ENCODE results near the gene GNAO1.

Gene GNAO1

DNA sequence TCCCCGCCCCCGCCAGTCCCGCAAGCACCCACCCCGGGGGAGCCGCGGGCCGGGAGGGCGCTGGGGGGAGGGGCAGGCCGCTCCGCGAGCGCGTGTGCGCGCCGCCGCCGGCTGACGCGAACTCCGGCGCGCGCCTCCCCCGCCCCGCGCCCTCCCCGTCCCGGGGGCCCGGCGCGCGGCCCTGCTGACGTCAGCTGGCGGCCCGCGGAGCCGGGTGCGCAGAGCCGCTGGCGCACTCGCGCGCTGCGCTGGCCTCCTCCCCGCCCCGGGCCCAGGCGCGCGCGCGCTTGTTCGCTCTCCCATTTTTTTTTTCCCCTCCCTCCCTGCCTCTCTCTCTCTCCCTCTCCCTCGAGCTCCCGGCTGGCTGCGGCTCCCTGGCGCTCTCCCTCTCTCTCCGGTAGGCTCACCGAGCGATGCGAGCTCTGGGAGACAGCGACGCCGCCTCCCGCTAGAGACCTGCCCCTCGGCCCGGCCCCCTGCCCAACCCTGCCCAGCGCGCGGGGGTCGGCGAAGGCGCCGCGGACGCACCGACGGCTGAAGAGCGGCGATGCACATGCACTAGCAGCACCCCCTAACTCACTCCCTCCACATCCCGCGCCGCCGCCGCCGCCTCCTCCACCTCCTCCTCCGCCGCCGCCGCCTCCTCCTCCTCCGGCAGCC lies at the start of gene GNAO1:
Gene GNAO1 (plus strand): TSS at position 334 of the 660 bp plus-strand sequence. CDS start 747 bp downstream, outside the sequence.
- DNase-seq (ENCODE audit: low read depth), result no peak

DNA sequence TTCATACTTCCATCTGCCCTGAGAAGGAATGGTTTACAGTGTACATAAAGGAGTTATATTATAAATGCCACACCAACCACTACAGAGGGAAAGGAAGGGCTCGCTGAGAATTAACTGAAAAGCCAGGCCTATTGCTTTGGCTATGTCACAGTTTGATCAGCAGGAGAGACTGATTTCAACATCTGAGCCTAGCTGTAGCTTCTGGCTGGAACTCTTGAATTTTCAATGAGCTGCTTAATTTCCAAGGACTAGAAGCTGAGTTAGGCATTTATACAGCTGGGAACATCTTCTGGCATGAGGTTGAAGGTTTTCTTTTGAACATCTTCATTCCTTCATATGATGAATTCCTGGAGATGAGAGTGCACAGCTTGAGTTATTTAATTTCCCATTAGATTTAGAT lies 47.6 kb upstream of the GNAO1 start:
- DNase-seq (ENCODE audit: low read depth), result no peak

DNA sequence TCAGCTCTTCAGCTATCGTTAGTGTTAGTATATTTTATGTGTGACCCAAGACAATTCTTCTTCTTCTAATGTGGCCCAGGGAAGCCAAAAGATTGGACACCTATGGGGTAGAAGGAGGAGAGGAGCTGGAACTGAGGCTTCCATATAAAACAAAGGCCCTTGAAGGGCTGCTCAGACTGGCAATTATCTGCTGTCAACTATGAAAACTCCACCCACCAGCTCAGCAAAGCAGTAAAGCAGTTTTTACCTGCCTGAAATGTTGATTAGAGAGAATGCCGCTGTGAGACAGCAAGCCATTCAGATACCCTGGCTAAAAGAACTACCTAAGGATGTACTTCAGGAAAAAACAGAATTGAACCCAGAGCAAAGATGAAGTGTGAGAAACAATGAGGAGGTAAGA lies 45.9 kb upstream of the GNAO1 start:
- no peak for DNase-seq (ENCODE audit: low read depth)

DNA sequence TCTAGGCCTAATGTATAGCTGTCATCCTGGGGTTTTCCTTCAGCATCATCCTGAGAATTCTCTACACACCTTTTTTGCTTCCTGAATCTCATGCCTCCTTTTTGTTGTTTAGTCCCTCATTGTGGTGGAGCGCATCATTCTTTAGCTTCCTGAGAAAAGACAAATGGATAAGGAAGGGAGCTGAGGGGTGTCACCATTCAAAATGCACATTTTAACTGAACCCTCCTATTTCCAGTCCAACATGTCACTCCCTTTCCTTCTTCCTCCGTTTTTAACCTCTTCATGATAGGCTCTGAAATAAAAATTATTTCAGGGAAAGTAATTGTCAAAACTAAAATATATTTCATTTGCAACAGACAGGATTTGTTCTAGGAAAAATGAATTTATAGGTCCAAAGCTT lies 39.7 kb upstream of the GNAO1 start:
- DNase-seq (ENCODE audit: low read depth), result no peak

DNA sequence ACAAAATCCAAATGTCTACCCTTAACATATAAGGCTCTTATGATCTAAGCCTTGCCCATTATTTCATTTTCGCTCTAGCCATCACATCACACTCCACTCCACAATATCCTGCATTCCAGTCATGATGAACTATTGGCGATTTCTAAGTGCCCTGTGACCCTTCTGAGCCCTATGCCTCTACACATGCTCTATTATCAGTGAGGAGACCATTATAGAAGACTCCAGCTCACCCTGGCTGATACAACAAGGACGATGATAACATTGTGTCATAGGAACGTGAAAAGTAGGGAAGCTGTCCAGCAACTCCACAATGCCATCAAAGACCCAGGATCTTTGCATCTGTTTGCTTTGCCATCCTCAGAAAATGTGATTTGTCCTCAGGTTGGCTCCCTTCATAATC lies 29.6 kb upstream of the GNAO1 start:
- no peak for DNase-seq (ENCODE audit: low read depth)

DNA sequence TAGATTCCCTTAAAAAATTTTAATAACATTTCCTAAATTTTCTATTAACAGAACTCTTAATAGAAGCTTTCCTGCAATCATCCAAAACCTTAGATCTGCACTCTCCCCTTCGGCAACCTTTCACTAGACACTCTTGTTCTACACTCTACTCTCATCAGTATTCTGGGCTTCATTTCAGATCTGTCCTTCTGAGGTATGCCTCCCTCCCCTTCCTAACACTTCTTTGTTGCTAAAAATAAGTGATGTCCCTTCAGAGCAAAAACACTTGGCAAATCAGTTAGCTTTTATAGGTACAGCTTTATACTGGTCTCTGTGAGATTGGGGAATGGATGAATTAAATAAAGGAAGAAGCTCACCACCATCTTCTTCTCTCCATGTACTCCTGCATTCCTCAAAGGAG lies 28.2 kb upstream of the GNAO1 start:
- DNase-seq (ENCODE audit: low read depth), result no peak

DNA sequence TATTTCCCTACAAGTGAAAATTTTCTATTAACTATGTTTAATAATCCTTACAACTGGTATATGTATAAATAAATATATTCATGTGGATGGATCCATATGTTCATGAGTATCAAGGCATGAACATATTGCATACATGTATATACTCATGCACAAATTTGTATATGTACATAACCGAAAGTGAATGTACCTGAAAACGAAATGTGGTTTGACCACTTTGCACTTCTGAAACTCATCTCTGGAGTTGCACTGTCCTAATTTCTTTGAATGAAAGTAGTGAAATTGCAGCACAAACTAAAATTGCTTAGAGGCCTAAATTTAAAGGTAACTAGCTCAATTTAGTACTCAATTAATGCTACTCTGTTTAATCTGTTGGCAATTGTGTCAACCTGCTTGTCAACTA lies 27.4 kb upstream of the GNAO1 start:
- no peak for DNase-seq (ENCODE audit: low read depth)

DNA sequence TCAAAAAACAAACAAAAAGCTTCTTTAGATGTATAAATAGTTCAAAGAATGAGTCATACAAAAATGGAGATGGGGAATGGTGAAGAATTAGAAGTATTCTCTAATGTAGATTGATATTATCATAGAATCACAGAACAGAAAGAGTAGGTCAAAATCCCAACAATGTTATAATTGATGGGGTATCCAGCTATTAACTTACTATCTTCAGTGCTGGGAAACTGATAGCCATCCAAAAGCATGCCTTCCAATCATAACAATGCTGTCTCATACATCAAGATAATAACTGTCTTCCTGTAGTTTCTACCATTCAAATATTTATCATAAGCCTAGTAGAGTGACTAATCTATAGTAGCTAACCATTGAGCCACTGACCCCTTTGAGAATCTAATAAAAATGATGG lies 26.7 kb upstream of the GNAO1 start:
- DNase-seq (ENCODE audit: low read depth), result no peak

DNA sequence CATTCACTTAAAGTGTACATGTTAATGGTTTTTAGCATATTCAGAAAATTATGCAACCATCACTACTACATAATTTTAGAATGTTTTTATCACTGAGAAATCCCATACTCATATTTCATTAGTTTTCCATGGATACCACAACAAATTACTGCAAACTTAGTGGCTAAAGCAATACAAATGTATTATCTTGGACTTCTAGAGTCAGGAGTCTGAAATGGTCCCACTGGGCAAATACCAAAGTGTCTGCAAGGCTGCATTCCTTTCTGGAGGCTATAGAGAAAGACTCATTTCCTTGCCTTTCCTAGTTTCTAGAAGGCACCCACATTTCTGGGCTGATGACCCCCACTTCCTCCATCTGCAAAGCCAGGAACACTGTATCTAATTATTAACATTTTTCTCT lies 16.9 kb upstream of the GNAO1 start:
- DNase-seq (ENCODE audit: low read depth), result no peak

DNA sequence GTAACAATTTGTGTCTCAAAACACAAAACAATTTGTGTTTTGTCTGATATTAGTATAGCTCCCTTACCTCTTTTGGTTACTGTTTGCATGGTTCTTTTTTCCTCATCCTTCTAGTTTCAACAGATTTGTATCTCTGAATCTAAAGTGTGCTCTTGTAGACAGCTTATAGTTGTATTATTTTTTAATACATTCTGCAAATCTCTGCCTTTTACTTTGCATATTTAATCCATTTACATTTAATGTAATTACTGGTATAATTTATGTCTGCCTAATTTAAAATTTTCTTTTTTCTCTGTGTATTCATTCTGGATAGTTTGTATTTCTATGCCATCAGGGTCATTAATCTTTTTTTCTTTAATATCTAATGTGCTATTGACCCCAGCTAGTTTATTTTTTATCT lies 9.9 kb upstream of the GNAO1 start:
- DNase-seq (ENCODE audit: low read depth), result no peak

DNA sequence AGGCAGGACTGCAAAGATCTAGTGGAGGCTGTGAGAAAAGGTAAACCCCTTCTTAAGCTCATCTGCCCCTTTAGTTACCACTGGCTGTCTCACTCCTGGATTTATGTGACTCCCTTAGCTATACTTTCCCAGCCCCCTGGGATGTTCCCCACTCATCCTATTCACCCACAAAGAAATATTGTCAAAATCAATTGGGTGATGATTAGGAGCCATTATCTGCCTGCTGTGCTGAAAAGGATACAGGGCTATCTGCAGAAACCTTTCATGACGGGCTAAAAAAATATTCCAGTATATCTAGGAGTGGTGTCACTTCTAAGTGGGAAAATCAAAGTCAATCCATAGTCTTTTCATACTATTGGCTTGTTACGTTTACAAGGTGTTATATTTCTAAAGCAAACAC lies 8.0 kb upstream of the GNAO1 start:
- DNase-seq (ENCODE audit: low read depth), result no peak

DNA sequence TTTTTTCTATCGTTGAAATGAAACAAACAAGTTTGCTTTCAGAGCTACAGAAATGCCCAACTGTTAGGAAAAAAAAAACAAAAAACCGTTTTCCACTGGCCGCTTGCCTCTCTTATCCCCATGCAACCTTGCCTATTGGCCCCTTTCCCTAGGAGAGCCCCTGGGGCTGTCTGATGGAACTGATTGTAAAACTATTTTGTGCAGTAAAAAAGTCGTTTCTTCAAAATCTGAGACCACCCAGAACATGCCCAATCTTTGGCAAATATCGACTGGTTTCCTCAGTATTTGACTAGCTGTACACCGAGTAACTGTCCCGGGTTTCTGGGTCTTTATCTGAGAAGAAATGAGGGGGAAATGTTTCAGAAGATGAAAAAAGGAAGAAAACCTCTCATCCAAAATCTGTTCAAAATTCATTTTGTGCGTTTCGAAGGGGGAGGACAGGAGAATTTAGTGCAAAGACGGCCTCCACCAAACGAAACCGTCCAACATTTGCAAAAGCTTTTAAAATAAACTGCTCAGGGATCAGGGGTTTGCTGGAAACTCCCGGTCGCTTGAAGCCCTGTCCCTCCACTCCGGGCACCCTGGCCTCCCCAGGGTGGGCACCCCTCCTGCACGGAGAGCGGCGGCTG lies 1.1 kb upstream of the GNAO1 start:
- no peak for DNase-seq (ENCODE audit: low read depth)

DNA sequence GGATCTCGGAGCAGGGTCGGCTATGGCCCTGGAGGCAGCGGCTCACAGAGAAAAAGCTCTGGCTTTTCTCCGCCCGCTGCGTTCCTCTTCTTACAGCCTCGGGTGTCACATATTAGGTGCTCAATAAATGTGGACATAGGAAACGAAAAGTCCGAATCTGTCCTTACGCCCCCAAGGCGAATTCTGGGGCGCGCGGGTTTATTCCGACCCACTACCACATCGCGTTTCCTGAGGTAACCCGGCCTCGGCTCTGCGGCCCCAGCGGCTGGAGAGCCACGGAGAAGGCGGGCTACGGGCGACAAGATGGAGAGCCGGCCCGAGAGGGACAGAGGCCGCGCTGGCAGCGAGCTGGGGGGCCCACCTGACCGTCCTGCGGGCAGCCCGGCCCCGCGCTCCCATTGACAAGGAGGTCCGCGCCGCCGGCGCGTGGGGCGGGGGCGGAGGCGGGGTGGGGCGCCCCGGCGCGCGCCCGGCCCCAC lies 573 bp upstream of the GNAO1 start:
- no peak for DNase-seq (ENCODE audit: low read depth)

DNA sequence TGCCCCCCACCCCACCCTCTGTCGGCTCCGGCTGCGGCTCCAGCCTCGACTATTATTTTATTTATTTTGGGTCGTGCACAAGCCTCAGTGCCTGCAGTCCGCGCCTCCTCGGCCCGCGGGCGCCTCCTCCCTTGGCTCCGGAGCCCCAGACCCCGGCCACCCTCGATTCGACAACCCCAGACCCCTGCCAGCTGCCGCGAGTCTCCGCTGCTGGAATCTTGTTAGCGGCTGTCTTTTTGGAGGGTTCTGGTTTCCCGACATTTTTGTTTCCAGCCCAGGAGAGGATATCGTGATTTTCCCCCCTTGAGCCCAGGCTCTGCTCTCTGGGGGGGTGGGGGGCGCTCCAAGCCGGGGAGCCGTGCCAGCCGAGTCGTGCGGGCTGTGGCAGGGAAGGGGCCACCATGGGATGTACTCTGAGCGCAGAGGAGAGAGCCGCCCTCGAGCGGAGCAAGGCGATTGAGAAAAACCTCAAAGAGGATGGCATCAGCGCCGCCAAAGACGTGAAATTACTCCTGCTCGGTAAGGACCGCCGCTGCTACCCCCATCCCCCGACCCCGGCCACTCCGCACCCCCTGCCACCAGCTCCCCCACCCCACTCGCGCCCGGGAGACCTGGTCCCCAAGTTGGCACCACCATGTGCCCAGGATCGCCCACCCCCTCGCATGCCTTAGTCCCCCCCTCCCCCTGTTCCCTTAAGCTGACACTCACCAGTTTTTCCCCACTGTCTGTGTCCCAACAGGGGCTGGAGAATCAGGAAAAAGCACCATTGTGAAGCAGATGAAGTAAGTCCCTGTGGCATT lies 746 bp downstream of the GNAO1 start:
- no peak for DNase-seq (ENCODE audit: low read depth)

DNA sequence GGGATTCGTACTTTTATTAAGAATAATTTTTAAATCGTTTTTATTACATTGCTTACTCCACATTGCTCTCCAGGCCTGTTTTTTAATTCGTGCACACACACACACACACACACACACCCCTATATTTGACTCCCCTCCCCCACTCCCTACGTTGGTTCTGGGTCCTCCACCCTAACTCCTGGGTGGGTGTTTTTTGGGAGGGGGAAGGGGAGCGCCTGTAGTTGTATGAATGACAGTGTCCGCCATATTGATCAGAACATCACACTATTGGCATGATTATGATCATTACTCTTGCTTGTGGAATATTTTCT lies 1.3 kb downstream of the GNAO1 start:
- no peak for DNase-seq (ENCODE audit: low read depth)

DNA sequence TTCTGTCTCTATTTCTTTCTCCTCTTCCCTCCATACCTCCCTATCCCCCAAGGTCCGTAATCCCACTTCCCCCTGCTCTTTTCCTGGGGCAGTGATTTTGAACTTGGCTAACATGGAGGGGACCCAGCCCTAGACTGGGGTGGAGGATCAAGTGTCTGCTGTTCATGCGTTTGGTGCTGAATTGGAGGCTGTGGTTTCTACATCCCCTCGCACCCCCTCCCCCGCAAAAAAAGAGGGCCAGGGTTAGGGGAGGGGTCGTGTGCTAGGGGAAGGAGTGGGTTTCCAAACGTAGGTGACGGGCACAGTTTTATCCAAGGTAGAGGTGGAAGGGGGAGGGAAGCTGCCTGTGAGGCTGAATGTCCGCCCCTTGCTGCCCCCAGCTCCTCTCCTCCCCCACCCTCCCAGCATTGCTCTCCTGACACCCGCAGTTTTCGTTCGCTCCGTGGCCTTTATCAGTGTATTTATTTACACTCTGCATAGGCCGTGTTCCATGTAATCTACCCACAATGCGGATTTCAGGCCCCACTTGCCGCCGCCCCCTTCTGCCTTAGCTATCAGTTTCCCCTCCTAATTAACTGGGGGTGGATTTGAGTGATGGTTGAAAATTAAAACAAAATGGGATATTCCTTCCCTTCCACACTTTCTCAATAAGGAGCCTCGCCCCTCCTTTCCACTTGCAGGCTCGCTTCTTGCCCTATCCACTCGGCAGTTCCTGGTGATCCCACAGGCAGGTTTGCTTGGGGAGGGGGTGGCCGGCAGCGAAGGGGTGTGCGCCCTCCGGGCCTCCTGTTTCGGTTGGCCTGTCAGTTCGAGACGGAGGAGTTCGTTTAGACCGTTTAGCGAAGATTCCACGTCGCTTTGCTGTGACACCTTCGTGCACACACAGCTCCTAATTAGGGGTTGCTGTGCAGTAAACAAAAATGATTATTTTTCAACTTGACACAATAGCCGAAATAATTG lies 2.0 kb downstream of the GNAO1 start:
- DNase-seq (ENCODE audit: low read depth), result no peak

DNA sequence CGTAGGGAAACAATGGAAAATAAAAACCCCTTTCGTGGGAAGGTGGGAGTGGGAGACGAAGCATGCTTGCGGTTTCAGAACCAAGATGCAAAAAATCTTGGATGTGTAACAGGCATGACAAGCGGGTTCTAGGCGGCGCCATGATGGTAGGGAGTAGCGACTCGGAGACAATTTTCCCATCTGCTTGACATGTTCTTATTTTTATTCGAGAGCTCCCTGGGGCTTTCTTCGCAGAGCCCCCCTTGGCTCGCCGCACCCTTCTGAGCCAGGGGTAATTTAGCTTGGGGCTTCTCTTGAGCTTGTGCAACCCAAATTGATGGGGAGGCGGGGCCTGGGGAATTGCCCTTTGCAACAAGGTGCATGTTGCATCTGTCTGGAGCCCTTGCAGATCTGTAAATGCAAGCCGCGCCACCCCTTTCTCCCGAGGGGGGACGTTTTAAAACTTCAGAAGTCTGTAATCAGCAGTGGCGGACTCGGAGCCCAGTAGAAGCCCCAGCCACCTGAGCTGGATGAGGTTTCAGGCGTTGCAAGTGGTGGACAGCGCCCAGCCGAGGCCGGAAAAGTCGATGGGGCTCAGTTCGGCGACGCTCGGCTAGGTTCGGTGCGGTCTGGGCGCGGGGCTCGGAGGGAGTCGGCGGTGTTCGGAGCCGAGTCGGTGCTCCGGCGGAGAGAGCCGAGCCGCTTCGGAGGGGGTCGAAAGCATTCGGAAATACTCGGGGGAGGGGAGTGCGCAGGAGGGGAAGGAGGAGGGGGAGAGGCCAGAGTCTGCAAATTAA lies 2.9 kb downstream of the GNAO1 start:
- no peak for DNase-seq (ENCODE audit: low read depth)

DNA sequence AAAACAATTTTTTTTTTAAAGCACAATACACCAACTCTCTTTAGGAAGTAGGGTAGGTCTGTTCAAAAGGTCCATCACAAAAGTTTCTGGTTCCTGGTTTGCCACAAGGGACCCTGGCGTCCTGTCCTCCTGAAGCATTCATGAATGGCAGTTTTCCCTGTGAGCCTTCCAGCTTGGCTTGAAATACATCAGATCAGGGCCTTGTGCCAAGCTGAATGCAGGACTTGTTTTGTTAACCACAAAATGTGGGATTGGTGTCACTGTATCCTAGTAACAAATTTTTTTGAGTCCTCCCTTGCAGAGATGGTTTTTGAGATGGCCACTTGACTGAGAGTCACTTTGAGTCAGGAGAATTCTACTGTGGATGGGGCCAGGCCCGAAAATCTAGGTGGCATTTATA lies 3.9 kb downstream of the GNAO1 start:
- DNase-seq (ENCODE audit: low read depth), result no peak

DNA sequence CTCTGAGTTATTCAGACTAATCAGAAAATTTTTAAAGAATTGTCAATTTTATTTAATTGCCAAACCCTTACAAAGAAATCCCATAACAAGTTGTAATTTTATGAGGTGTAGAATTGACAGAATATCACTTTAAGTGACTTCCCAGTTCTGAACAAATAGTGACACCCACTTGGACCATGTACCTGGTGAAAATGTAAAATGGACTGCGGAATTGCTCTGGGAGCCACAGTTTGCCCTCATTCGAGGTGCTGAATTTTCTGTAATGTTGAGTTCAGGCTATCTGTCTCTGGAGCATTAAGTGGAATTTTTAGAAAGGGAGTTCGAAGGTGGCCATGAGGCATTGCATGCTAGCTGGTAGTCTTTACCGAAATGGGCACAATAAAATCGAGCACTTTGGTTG lies 5.1 kb downstream of the GNAO1 start:
- no peak for DNase-seq (ENCODE audit: low read depth)

DNA sequence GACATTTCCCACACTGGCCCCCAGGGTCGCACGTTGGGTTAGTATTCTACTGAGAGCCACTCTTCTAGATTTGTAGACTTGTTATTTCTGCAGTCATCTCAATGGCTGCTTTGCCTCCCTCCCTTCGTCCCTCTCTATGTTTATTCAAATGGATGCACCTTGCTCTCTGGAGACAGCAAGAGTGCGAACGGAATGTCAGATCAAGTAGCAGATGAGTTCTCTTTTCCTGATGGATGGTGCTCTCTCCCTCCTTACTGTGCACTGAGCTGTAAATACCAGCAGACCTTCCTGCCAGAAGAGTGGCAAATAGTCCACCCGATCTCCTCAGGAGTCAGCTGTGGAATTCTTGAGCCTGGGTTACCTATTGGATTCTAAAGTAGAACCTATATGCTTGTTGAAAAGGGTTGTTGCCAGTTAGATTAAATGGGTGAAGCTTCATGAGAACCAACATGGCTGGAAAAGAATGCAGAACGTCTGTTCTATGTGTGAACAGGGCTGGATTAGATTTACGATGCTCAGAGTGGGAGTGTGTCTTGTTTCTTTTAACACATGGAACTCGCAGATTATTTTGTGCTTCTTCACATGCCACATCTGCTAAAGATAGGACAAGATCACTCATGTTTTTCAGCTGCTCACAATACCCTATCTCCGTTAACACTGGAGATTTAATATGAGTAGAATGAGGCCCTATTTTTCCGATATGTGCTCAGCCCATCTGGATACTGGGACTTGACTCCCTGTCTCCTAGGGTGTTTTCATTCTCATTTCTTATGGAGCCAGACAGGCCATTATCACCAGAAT lies 6.1 kb downstream of the GNAO1 start:
- DNase-seq (ENCODE audit: low read depth), result no peak

Data from GM04504 (cell line).